ENCODE measurements around the gene RFPL2. TPM values are rescaled to one million over a fixed set of nuclear protein-coding genes. Genes with fewer than 3 reads are reported as not detected.
"Not testable (repeated sequence)": the region's sequence is repeated elsewhere in the genome, so short reads cannot be mapped to it uniquely, and the experiment has no call there.

RFPL2 gene
- total RNA-seq, 1 donor = not detected

DNA sequence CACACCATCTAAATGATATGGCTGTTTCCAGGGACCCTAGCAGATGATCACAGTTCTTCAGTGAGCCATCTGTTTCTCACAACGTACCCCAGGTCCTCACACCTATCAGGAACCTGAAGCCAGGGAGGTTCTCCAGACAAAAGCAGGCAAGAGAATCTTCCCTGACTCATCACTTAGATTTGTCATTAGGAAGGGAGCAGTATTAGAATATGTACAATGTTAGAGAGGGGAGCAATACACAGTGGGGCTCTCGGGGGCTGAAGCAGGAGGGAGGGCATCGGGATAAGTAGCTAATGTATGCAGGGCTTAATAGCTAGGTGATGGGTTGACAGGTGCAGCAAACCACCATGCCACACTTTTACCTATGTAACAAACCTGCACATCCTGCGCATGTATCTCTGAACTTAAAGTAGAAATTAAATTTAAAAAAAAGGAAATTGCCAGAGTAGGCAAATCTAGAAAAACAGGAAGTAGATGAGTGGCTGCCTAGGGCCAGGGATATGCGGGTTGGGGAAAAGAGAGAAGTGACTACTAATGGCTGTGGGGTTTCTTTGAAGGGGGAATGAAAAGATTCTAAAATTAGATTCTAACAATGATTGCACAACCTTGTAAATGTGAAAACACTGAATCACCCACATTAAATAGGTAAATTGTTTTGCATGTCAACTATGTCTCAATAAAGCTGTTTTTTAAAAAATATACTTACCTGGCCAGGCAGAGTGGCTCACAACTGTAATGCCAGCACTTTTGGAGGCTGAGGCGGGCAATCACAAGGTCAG lies 60.2 kb downstream of the RFPL2 start:
- TF ChIP-seq, protein P1, sequence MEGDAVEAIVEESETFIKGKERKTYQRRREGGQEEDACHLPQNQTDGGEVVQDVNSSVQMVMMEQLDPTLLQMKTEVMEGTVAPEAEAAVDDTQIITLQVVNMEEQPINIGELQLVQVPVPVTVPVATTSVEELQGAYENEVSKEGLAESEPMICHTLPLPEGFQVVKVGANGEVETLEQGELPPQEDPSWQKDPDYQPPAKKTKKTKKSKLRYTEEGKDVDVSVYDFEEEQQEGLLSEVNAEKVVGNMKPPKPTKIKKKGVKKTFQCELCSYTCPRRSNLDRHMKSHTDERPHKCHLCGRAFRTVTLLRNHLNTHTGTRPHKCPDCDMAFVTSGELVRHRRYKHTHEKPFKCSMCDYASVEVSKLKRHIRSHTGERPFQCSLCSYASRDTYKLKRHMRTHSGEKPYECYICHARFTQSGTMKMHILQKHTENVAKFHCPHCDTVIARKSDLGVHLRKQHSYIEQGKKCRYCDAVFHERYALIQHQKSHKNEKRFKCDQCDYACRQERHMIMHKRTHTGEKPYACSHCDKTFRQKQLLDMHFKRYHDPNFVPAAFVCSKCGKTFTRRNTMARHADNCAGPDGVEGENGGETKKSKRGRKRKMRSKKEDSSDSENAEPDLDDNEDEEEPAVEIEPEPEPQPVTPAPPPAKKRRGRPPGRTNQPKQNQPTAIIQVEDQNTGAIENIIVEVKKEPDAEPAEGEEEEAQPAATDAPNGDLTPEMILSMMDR (IDR thresholded peaks at IDR 0.05; ENCODE audit: insufficient read depth, low read length) = no peak
- H3K4me3 ChIP-seq (ENCODE audit: low read depth, low read length) = no peak overlapping the region
- no peak for DNase-seq (ENCODE audit: low read depth)

DNA sequence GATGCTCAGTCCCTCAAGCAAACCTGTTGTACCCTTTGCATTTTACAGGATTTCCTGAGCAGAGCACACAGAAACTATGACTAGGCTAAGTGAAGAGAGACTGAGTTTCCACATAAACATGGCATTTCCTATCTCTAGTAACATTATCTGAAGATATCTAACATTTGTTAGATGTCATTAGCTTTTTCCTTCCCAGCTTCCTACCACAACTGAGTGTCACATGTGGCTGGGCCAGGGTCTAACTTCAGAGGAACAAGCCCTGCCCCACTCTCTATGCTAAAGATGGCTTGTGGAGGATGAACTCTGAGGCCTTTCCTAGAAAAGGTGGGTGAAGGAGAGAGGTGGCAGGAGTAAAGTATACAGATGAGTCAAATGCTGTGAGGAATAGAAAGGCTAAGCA lies 62.3 kb downstream of the RFPL2 start:
- H3K4me3 ChIP-seq (ENCODE audit: low read depth, low read length) = no peak overlapping the region
- no peak for DNase-seq (ENCODE audit: low read depth)
- TF ChIP-seq, protein P1 (IDR thresholded peaks at IDR 0.05; ENCODE audit: insufficient read depth, low read length) = no peak

DNA sequence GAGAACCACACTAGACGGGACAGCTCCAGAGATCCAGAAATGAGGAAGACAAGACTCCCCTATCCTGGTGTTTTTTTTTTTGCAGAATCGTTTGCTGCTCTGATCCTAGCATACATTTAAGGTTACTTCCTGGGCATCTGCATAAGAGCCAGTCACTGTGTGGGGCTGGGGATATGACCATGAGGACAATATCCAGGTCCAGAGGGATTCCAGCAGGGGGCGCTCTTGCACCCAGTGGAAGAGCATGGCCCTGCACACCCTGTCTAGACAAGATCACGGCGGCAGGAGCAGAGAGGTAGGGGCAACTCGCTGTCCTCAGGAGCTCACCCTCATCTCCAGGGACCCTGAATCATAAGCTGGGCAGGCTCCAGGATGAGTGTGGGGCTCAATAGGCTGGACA lies 64.2 kb downstream of the RFPL2 start:
- DNase-seq (ENCODE audit: low read depth) = not testable (repeated sequence)
- TF ChIP-seq, protein P1 (IDR thresholded peaks at IDR 0.05; ENCODE audit: insufficient read depth, low read length) = peak; percentile 23

More for the DNA sequence above, 64.2 kb downstream of the RFPL2 start:
- H3K4me3 ChIP-seq (ENCODE audit: low read depth, low read length) = not testable (repeated sequence)

Small RNA genes within 50 kb of the gene (small RNA-seq; reads per million reads assigned to genes)
- not detected for gene RF02171

Other genes starting within 250 kb of the RFPL2 start
- gene SLC5A1, start 161.8 kb downstream of the RFPL2 start, total RNA-seq (ENCODE audit: low replicate concordance) = under 0.01 and 0.25 TPM in 2 replicates
- gene C22orf42, start 45.8 kb downstream of the RFPL2 start, total RNA-seq (ENCODE audit: low replicate concordance) = not detected in 2 replicates
- not detected in 2 replicates for gene SLC5A4, start 50.3 kb upstream of the RFPL2 start, total RNA-seq (ENCODE audit: low replicate concordance)
- not detected in 2 replicates for gene RFPL3, start 152.8 kb upstream of the RFPL2 start, total RNA-seq (ENCODE audit: low replicate concordance)
- 74.8 and 194 TPM in 2 replicates for gene RTCB, start 207.2 kb upstream of the RFPL2 start, total RNA-seq (ENCODE audit: low replicate concordance)

All from fibroblast of the aortic adventitia (primary cell).